NCI-H2196 (cell line): Measurements from ENCODE around the gene PWWP2A.

Source experiments
- DNase-seq: peaks from one replicate; lab custom pipeline; 2025; ENCODE audit not compliant: unreplicated experiment; lab: John Stamatoyannopoulos, UW

The PWWP2A gene

DNA sequence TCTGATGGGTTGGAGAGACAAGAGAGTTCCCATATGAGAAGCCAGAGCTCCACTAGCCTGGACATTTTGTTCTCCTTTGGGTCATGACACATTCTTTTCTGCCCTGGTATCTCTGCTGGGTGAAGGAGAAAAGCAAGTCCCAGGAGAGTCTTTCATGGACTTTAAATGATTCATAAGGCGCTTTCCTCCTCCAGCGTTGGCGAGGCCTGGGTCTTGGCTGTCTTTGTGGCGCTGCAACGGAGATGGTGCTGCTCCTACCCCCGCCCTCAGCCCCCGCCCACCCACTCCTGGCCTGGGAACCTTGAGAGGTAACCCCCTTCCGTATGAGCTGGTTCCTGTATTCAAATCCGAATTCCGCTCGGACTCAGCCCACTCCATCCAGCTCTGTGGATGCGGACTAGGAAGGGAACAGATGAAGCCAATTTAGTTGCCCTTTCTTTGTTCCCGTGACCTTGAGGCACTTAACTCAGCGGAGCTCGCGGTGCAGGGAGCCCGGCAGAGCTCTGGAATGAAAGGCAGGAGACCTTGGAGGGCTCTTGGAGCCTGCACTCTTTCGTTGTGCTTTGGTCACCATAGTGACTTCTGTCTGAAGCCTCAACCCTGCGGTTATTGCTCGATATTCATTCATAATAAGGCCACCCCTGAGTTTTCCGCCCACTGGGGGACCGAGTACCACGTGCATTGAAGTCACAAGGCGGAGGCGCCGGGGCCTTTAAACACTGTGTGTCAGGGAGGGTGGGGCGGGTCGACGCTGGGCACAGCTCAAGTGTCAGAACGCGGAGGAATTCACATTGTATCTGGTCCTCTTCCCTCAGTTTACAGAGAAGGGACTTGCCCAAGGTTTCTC lies 14.0 kb upstream of the PWWP2A start:
- DNase-seq, result no peak

DNA sequence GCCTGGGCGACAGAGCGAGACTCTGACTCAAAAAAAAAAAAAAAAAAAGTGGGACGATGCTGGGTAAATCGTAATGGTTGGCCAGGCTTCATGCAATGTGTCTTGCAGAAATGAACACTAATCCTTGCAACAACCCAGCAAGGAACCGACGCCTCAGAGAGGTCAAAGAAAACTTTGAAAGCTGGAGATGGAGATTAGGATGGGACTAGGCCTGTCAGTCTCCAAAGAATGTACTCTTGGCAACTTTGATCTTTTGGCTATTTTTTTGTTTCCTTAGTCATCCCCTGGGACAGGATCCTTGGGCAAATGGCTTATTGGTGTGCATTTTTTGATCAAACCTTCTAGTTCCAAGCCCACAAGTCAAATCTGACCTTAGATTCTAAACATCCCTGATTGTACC lies 10.6 kb upstream of the PWWP2A start:
- DNase-seq, result no peak

GRCh38 chr5:160128632-160129031 lies 9.4 kb upstream of the PWWP2A start:
- no peak for DNase-seq

DNA sequence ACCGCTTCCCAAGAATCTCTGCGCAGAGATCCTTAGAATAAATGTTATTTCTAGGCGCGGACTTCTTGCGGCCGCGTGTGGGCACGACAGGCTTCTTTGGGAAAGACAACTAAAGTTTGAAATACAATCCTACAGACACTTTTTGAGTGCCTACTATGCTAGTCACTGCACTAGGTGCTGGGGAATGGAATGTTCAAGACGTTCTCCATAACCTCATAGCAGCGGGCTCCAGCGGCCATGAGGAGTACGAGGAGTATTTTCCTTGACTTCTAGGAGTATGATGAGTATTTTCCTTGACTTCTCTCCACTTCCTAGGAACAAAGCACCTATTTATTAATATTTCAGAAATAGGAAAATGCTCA lies 636 bp upstream of the PWWP2A start:
- no peak for DNase-seq

DNA sequence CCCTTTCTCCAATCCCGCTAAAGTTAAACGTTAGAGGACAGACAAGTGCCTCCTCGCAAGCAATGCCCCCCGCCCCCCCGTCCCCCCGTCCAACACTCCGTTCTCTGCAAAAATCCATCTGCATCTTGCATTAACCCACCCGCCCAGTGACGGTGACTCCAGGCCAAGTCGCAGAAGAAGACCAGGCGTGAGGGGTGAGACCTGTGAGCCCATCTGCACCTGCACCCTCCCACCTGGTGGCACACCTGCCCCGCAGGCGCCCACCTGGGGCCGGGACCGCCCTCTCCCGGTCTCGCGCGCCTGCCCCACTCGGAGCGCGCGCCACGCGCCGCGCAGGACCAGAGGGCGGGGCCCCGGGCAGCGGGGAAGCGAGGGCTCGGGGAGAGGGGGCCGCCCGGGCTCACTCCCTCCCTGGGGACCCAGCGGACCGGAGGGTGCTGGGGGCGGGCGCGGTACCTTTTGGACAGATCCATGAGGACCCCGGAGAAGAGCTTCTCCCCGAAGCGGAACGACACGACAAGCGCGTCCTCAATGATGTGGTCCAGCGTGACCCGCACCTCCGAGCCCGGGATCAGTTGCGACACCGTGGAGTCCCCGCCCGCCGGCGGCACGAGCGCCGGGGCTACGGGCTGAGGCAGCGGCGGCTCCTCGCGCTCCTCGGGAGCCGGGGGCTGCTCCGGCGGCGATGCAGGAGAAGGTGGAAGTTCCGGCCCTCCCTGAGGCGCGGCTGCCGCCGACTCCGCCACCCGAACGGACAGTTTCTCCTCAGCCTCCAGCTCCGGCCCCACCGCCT lies 705 bp downstream of the PWWP2A start:
- peak; percentile 22 for DNase-seq

GRCh38 chr5:160116991-160117390 lies 2.3 kb downstream of the PWWP2A start:
- DNase-seq, result no peak

DNA sequence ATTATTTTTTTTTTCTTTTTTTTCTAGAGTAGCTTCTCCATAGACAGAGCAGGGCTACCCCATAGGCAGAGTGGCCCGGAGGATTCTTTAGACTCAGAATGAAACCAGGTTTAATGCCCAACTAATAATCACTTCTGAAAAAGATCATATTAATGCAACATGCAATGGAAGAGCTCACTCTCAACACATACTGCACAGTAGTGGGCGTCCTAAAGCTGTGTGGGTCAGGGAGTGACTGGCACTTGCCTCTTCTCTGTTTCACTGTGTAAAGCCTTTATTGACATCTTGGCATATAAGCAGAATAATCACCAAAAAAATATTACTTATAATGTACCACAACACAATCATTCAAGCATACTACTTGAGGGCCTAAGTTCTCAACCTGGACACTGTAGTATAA lies 11.1 kb downstream of the PWWP2A start:
- no peak for DNase-seq

DNA sequence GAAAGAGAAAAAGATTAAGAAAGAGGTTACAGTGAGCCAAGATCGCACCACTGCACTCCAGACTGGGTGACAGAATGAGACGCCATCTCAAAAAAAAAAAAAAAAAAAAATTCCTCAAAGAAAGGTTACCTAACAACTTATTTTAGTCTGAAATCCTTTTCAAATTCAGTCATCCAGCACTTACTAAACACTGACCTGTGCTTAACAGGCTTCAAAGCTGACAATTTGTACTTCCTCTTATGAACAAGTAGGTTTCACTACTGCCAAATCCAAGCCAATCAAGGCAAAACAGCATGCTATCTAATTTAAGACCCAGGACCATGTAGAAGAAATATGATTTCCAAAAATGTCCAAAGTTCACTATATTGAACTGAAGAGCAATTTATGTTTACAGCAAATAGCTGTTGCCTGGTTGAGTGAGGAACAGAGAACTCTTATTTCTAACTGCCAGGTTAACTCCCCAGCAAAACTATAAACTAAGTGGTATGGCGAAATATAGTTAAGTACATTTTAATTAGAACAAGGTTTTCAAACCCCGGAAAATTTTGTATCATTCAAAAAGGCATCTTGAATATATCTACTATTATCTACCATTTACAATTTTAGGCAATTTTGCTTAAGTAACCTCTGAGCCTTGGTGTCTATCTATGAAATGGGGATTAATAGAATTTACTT lies 13.4 kb downstream of the PWWP2A start:
- DNase-seq, result peak; percentile 45

DNA sequence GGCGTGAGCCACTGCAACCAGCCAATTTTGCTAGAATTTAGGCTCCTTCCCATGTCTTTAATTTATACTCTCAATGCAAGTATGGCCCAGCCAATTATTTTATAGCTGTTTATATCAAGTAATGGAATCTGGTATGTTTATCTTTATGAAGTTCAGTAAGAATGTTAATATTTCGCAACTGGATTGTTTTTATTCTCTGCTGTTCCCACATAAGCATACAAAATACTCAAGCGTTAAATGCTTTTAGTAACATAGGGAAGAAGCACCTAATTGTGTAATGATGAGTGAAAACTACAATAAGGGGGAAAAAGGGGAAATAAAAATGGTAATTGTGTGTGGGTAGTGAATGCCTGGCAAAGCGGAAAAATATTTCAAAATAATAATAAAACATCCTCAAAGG lies 21.3 kb downstream of the PWWP2A start:
- no peak for DNase-seq

- no peak for DNase-seq
Measured at GRCh38 chr5:160096178-160096577, 23.1 kb downstream of the PWWP2A start.

DNA sequence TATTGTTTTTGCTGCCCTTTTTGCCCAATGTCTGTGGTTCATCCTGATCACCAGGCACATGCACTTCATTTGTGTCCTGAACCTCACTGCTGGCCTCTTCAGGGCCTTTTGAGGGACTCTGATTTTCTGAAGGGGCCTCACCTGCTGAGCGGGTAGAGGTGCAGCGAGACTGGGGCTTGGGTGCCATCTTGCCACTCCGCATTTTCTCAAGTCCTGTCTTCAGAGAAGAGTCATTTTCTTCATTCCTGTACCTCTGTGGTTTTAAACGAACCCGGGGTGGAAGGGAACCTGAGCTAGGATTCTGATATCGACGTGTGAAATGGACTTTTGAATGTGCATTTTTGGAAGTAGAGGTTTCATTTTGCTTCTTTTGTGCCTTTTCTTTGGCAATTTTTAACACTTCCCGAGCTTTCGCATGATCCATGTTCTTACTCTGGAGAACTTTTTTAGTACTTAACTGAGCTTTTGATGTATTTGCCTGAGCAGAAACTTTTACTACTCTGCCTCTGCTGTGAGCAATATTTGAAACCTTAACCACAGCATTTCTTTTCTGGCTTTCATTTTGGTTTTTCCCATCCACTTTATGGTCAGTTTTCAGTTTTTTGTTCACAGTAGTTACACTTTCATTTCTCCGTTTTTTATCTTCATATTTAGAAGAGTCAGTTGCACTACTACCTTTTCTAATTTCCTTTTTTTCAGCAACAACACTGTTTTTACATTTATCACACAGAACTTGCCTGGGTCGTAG lies 26.1 kb downstream of the PWWP2A start:
- no peak for DNase-seq

DNA sequence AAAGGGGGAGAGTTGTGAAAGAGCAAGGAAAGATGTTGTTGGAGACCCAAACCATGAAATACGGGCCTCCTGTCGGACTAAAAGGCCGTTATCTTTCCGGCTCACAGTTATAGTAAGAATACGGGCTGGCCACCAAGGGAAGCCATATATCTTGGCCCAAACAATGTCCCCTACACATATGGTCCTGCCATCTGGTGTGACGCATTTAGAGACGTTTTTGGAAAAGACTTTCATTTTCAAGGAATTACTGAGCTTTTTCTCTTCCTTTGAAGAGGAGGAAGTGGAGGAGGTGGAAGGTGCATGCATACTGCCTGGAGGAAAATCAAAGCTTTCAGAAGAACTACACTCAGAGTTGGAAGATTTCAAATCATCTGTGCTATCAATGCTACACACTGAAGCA lies 26.7 kb downstream of the PWWP2A start:
- DNase-seq, result no peak

DNA sequence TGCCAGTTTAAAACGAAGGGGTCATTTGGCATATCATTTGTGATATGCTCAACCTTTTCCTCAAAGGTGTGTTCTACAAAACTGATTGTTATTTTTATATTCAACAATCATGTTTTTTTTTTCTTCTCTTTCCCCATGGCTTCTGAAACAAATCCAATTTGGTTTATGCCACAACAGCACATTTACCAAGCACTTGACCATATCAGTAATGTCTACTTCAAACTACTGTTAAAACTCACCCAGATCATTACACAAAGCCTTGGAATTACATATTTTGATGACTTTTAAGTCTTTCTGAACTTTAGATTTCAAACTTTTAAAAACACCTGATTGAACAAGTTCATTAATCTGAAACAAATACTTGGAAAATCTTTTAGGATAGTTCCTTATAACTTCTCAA lies 29.2 kb downstream of the PWWP2A start:
- no peak for DNase-seq

DNA sequence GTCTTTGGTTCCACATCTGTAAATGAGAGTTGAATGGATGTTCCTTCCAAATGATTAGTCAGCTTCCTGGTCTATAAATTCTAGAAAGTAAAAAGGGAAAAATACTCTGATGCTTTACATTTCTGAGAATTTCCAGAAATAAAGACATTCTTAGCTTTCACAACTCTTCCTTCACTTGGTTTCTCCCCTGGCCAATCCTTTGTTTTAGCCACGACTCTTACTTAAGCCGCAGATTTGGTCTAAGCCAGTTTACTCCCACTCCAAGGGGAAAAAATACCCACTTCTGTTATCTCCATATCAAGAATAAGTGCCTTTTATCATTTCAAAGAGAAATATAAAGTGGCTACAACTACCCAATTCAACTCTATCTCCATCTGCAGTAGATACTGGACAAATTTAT lies 29.7 kb downstream of the PWWP2A start:
- no peak for DNase-seq

GRCh38 chr5:160088805-160089204 lies 30.4 kb downstream of the PWWP2A start:
- DNase-seq, result no peak

- no peak for DNase-seq
Measured at GRCh38 chr5:160087199-160087598, 32.1 kb downstream of the PWWP2A start.

DNA sequence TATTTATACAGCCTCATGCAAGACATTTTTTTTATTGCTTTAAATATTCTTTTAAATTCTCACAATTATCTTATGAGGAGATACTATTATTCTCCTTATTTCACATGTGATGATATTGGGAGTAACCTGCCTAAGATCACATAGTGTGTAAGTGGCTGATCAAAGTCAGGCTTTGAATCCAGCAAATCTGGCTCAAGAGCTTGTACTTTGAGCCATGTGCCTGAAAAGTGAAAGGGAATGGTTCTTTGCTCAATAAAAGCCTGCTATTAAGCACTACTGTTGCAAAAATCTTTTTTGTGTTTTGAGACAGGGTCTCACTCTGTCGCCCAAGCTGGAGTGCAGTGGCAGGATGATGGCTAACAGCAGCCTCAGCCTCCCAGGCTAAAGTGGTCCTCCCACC lies 35.1 kb downstream of the PWWP2A start:
- DNase-seq, result no peak

- no peak for DNase-seq
Measured at GRCh38 chr5:160083501-160083900, 35.7 kb downstream of the PWWP2A start.

GRCh38 chr5:160082614-160083500 lies 36.4 kb downstream of the PWWP2A start:
- no peak for DNase-seq

DNA sequence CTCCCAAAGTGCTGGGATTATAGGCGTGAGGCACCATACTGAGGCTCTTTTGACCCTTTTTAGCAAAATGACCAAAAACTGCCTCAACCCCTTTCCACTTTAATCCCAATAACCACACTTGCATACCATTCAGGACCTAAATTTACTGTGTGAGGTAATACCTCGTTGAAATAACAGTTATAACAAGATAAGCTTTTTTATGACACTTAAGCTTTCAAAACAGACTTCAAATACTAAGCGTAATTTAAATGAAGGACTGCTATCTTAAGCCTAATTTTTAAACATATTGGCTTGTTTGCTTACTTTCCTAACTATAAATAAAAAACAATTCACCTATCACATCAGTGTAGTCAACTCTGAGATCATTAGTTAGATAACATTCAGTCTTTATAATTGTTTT lies 37.8 kb downstream of the PWWP2A start:
- no peak for DNase-seq
